MM.1S (cell line): ENCODE measurements around the gene TMEM212.
"Not testable (repeated sequence)": the region's sequence is repeated elsewhere in the genome, so short reads cannot be mapped to it uniquely, and the experiment has no call there.

Experiments used
- DNase-seq: peaks from one replicate; pipeline ENCODE4 v3.0.0-alpha.2; 2015
- H2AFZ ChIP-seq: fragments of 300-600 bp; sonication (generic); 2 replicates; pipeline ENCODE4 v1.6.0; 2016; ENCODE audit warnings: antibody characterized with exemption, low read length
- H3F3A ChIP-seq: fragments of 300-600 bp; sonication (generic); 2 replicates; pipeline ENCODE4 v1.6.1; 2016; ENCODE audit warnings: mild to moderate bottlenecking, antibody characterized with exemption, low read length, moderate library complexity, mixed read lengths; ENCODE audit not compliant: insufficient read depth
- H3K27ac ChIP-seq: fragments of 300-600 bp; sonication (generic); 2 replicates; pipeline ENCODE4 v1.5.1; 2016; ENCODE audit warnings: mild to moderate bottlenecking, low read length
- H3K27me3 ChIP-seq: fragments of 300-600 bp; sonication (generic); replicated peaks from 2 replicates; pipeline ENCODE4 v1.6.0; 2016; ENCODE audit warnings: low read length; ENCODE audit not compliant: insufficient read depth
- H3K36me3 ChIP-seq: fragments of 300-600 bp; sonication (generic); replicated peaks from 2 replicates; pipeline ENCODE4 v1.6.1; 2016; ENCODE audit warnings: mild to moderate bottlenecking, low read length, mixed read lengths; ENCODE audit not compliant: insufficient read depth
- H3K4me1 ChIP-seq: fragments of 300-600 bp; sonication (generic); 2 replicates; pipeline ENCODE4 v1.6.1; 2016; ENCODE audit warnings: low read length, mixed read lengths
- H3K4me2 ChIP-seq: fragments of 300-600 bp; sonication (generic); 2 replicates; pipeline ENCODE4 v1.6.0; 2016; ENCODE audit warnings: low read depth, low read length
- H3K4me3 ChIP-seq: fragments of 300-600 bp; sonication (generic); 2 replicates; pipeline ENCODE4 v1.5.1; 2016; ENCODE audit warnings: low read length, mixed read lengths
- H3K79me2 ChIP-seq: fragments of 300-600 bp; sonication (generic); 2 replicates; pipeline ENCODE4 v1.6.1; 2016; ENCODE audit warnings: mixed run types, low read length, mixed read lengths
- H3K9ac ChIP-seq: fragments of 300-600 bp; sonication (generic); 2 replicates; pipeline ENCODE4 v1.6.1; 2016; ENCODE audit warnings: low read length, mixed read lengths
- H3K9me2 ChIP-seq: fragments of 300-600 bp; sonication (generic); replicated peaks from 2 replicates; pipeline ENCODE4 v1.6.1; 2016; ENCODE audit warnings: mild to moderate bottlenecking, low read length, mixed read lengths; ENCODE audit not compliant: insufficient read depth
- H3K9me3 ChIP-seq: fragments of 300-600 bp; sonication (generic); replicated peaks from 2 replicates; pipeline ENCODE4 v1.6.1; 2016; ENCODE audit warnings: mild to moderate bottlenecking, low read length, mixed read lengths; ENCODE audit not compliant: insufficient read depth
- H4K20me1 ChIP-seq: fragments of 300-600 bp; sonication (generic); 2 replicates; pipeline ENCODE4 v1.6.1; 2016; ENCODE audit warnings: mild to moderate bottlenecking, low read length, moderate library complexity, mixed read lengths; ENCODE audit not compliant: insufficient read depth
- CTCF ChIP-seq: fragments of 300-600 bp; sonication (generic); IDR thresholded peaks from 2 replicates; pipeline ENCODE4 v1.5.1; 2016; ENCODE audit warnings: antibody characterized with exemption, low read length, mixed read lengths
- EZH2 ChIP-seq: fragments of 300-600 bp; sonication (generic); optimal IDR thresholded peaks from 2 replicates; pipeline ENCODE3; 2017; ENCODE audit warnings: low read depth, mild to moderate bottlenecking, antibody characterized with exemption, low read length, mixed read lengths
- EZH2phosphoT487 ChIP-seq: fragments of 300-600 bp; sonication (generic); IDR thresholded peaks from 2 replicates; pipeline ENCODE4 v1.6.1; 2018; ENCODE audit warnings: antibody characterized with exemption, low read length

TMEM212 gene

GRCh38 chr3:171812811-171813210 is 30.3 kb upstream of the TMEM212 start:
- Histone ChIP-seq H4K20me1 (no peaks in the 10 kb centered on the region), H3K27me3 (no peaks in the 10 kb centered on the region), H3K4me2 (no peak overlapping the region), H3K9me3 (no peaks in the 10 kb centered on the region), H3K79me2 (no peaks in the 10 kb centered on the region), H3K9ac (no peak overlapping the region), H2AFZ (no peak overlapping the region), H3F3A (no peaks in the 10 kb centered on the region), H3K36me3 (no peaks in the 10 kb centered on the region), H3K4me1 (no peaks in the 10 kb centered on the region), H3K9me2 (no peaks in the 10 kb centered on the region), H3K27ac (no peak overlapping the region), H3K4me3 (no peak overlapping the region)
- DNase-seq = no peak
- no peak for TF ChIP-seq EZH2
- no peak for TF ChIP-seq EZH2phosphoT487
- no peak for TF ChIP-seq CTCF

DNA sequence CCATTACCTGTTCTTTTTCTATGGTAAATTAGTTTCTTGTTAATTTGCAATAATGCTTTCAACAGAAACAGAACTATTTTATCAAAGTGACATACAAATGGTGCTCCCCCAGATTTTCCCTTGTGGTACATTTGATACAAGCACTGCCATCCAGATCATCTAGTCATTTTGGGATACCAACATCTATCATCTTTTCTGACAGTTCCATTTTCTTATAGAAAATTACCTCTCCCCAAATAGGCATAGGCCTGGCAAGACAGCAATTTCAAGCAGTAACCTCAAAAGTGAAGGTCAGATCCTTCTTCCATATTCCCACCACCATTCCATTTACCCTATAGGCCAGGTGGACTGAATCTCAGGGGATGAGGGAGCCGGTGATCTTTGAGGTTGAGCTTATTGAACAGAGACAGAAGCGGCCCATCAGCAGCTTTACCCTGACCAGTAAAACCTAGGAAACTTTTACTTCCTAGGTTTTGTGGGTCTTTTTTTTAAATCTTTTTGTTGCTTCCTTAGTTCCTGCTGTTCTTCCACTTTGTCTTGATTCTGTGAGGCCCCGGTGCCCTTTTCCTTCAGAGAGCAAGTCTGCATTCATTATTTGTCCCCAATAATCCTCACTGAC is 29.8 kb upstream of the TMEM212 start:
- no peaks in the 10 kb centered on the region for H4K20me1 ChIP-seq
- no peaks in the 10 kb centered on the region for H3K79me2 ChIP-seq
- no peak overlapping the region for H3K9ac ChIP-seq
- H3K4me3 ChIP-seq = no peak overlapping the region
- no peak for DNase-seq
- H3K9me2 ChIP-seq = no peaks in the 10 kb centered on the region
- no peaks in the 10 kb centered on the region for H3K36me3 ChIP-seq
- no peaks in the 10 kb centered on the region for H3K27me3 ChIP-seq
- H3K9me3 ChIP-seq = no peaks in the 10 kb centered on the region
- H3K27ac ChIP-seq = no peak overlapping the region
- H3K4me2 ChIP-seq = no peak overlapping the region
- no peak overlapping the region for H2AFZ ChIP-seq
- no peaks in the 10 kb centered on the region for H3F3A ChIP-seq
- H3K4me1 ChIP-seq = no peaks in the 10 kb centered on the region
- TF ChIP-seq EZH2 (no peak), CTCF (no peak), EZH2phosphoT487 (no peak)

DNA sequence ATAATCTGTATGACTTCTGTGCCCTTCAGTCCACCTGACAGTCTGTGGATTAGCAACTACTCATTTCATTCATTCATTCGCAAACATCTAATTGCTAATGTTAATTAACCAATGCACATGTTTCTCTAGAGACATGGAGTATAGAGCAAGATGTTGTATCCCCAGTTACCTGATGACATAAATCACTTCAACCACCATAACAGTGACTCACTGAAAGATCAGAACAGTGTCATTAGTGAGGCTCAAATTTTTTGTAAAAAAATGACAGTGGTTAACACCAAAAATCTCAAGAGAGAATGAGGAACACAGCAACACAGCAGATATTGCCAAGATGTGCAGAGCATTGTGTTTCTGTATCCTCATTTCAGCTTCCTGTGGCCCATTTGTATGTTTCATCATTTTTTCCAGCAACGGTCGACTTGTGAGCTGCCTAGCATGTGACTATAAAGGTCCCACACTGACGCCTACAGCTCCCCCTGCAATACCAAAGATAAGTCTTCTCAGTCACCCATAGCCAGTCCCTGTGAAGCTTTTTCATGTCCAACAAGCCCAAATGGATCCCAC is 29.2 kb upstream of the TMEM212 start:
- no peak for DNase-seq
- Histone ChIP-seq H3K4me3 (no peak overlapping the region), H3K9me3 (no peaks in the 10 kb centered on the region), H3K4me2 (no peak overlapping the region), H3K27me3 (no peaks in the 10 kb centered on the region), H3K79me2 (no peaks in the 10 kb centered on the region), H4K20me1 (no peaks in the 10 kb centered on the region), H3K36me3 (no peaks in the 10 kb centered on the region), H3K4me1 (no peaks in the 10 kb centered on the region), H3K9ac (no peak overlapping the region), H2AFZ (no peak overlapping the region), H3F3A (no peaks in the 10 kb centered on the region), H3K27ac (no peak overlapping the region), H3K9me2 (no peaks in the 10 kb centered on the region)
- TF ChIP-seq CTCF (no peak), EZH2phosphoT487 (no peak), EZH2 (no peak)

DNA sequence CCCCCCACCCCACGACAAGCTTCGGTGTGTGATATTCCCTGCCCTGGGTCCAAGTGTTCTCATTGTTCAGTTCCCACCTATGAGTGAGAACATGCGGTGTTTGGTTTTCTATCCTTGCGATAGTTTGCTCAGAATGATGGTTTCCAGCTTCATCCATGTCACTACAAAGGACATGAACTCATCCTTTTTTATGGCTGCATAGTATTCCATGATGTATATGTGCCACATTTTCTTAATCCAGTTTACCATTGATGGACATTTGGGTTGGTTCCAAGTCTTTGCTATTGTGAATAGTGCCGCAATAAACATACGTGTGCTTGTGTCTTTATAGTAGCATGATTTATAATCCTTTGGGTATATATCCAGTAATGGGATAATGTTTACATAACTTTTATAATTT is 28.5 kb upstream of the TMEM212 start:
- H3K9me2 ChIP-seq, H3F3A ChIP-seq, H3K4me3 ChIP-seq, DNase-seq, H4K20me1 ChIP-seq, H3K9ac ChIP-seq, H3K27ac ChIP-seq, H3K27me3 ChIP-seq, H3K4me1 ChIP-seq, H3K9me3 ChIP-seq, H3K4me2 ChIP-seq, H2AFZ ChIP-seq, H3K79me2 ChIP-seq, H3K36me3 ChIP-seq: not testable (repeated sequence)
